Colonic mucosa (tissue), 4 donors: Measurements from ENCODE around the gene OOEP. TPM values are rescaled to one million over a fixed set of nuclear protein-coding genes. Genes with fewer than 3 reads are reported as not detected.

ENCODE experiments used
- DNase-seq: peaks from one replicate; pipeline ENCODE4 v3.0.0-alpha.2; 2020
- H3K27ac ChIP-seq: fragments of 200-600 bp; one replicate; pipeline ENCODE4 v1.8.0; 2021
- H3K27me3 ChIP-seq: fragments of 200-600 bp; one replicate; pipeline ENCODE4 v1.8.0; 2021
- H3K36me3 ChIP-seq: fragments of 200-600 bp; one replicate; pipeline ENCODE4 v1.8.0; 2021
- H3K4me1 ChIP-seq: fragments of 200-600 bp; one replicate; pipeline ENCODE4 v1.8.0; 2021; ENCODE audit warnings: mild to moderate bottlenecking
- H3K4me3 ChIP-seq: fragments of 200-600 bp; one replicate; pipeline ENCODE4 v1.8.0; 2021
- H3K9ac ChIP-seq, 2 donors: one replicate each; pipeline ENCODE4 v1.7.0; 2013; ENCODE audit warnings: control low read depth in 2 of 2, low read depth in 2 of 2, low read length in 2 of 2
- H3K9me3 ChIP-seq: fragments of 200-600 bp; one replicate; pipeline ENCODE4 v1.8.0; 2021
- CTCF ChIP-seq: fragments of 200-600 bp; IDR thresholded peaks from one replicate; pipeline ENCODE4 v1.8.0; 2022; ENCODE audit warnings: antibody characterized with exemption, mild to moderate bottlenecking
- intact Hi-C: fragments of 100-400 bp; cut with DNase I; formaldehyde crosslinking; loops from one replicate; pipeline ENCODE4 v1.14.1; 2022
- total RNA-seq, 2 donors: library from RNA; stranded (reverse); fragmentation: NEBNext Ultra II Directional in 1 of 2; extraction: Animal tissue kit (Norgen Biotek cat#: 25700) in 1 of 2; gene quantifications; one replicate each; pipeline ENCODE4 v1.2.1, GENCODE V29; 2021
- donor health status: healthy.
- donor health status: DM: no; HTN: no; CAD: no.
- donor health status: DM: no; HTN: no; CAD: no.

The OOEP gene
- total RNA-seq, 2 donors from 2014 or later = not detected

DNA sequence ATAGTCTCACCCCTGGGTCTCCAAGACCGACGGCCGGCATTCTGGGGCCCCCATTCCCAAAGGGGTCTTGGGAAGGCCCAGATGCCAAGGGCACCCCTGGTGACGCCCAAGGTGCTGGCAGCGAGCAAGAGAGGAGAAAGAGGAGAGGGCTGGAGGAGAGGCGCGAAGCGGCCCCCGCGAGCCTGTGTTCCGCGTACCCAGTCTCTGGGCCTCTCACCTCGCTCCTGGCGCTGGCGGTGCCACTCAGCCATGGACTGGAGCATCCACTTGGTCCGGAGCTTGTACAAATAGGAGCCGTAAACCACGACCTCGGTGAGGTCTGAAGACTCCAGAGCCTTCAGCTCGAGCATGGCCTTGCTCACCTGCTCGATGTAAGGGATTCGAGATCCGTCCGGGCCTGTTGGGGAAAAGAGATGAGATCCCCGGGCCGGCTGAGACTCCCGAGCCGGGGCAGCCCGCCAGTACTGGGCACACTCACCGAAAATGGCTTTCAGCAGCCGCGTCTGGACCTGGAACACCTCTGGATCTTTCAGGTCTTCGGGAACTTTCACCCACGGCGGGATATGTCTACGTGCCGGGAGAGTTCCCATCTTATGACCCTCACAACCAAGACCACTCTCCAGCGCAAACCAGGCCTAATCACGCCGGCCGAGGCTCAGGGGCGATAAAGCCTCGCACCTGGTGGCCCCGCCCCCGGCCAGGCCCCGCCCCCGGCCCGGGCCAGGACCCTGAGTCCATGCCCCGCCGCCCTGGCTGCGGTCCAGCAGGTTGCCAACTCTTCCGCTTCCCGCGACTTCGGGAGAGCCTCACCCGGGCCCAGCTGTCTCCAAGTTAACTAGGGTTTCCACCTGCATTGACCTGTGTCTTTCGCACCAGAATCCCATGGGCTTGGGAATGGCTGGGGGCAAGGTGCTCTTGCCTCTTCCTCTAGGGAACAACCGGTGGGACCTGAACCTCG lies 15.8 kb downstream of the OOEP start, which contains the start of gene DPPA5:
Gene DPPA5, minus strand, starts transcription at position 641 of the 958 bp plus-strand sequence. Its CDS starts 51 bp downstream, at position 590.
- Histone ChIP-seq H3K9ac (no peak within 1 kb of the TSS), H3K36me3 (no peaks in the 10 kb centered on the region), H3K27me3 (no peaks in the 10 kb centered on the region), H3K4me3 (no peak within 1 kb of the TSS), H3K4me1 (no peaks in the 10 kb centered on the region), H3K9me3 (no peaks in the 10 kb centered on the region), H3K27ac (no peak within 1 kb of the TSS)
- TF ChIP-seq CTCF = no peak
- intact Hi-C loops = no loop called here
- DNase-seq = no peak

DNA sequence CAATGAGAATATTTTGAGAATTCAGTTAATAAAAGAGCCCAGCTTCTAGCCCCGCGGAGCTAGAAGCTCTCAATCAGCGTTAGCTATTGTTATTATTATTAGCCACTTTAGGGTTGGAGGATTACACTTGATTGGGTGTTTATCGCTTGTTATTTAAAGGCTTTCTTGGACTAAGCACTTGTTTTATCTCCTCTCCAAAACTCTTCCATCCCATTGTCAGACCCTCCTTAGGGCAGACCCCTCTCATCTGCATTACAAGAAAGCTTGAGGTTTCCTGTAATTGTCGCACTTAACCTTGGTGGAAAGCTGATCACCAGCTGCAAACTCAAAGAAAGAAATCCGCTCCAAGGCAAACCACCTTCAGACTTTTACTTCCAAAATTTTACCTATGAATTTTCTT lies 20.4 kb downstream of the OOEP start:
- Histone ChIP-seq H3K9me3 (no peaks in the 10 kb centered on the region), H3K4me3 (no peak overlapping the region), H3K27me3 (no peaks in the 10 kb centered on the region), H3K36me3 (no peaks in the 10 kb centered on the region), H3K9ac (no peak overlapping the region), H3K27ac (no peak overlapping the region), H3K4me1 (no peaks in the 10 kb centered on the region)
- intact Hi-C loops = no loop called here
- no peak for DNase-seq
- no peak for TF ChIP-seq CTCF

DNA sequence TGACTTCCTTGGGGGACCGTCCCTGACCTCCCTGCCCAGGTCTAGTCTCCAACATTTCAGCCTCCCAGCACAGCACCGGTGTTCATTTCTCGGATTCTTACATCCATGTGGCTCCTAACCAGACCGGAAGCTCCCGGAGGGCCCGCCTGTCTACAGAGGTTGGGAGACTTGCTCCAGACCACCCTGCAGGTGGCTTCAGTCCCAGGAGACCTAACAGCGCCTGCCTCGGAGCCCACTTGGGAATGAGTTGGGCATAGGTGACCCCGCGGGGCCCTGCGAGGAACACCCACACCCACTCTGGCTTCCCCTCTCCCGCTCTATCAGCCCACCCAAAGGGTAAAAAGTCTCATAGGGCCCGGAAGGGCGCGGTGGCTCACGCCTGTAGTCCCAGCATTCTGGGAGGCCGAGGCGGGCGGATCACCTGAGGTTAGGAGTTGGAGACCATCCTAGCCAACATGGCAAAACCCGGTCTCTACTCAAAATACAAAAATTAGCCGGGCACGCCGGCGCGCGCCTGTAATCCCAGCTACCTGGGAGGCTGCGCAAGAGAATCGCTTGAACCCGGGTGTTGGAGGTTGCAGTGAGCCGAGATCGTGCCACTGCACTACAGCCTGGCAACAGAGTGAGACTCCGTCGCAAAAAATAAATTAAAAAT lies 21.0 kb downstream of the OOEP start:
- no peak overlapping the region for H3K9ac ChIP-seq
- no peak overlapping the region for H3K27ac ChIP-seq
- TF ChIP-seq CTCF = no peak
- H3K27me3 ChIP-seq = no peaks in the 10 kb centered on the region
- no peak for DNase-seq
- H3K4me3 ChIP-seq = no peak overlapping the region
- intact Hi-C loops = no loop called here
- H3K4me1 ChIP-seq = no peaks in the 10 kb centered on the region
- no peaks in the 10 kb centered on the region for H3K36me3 ChIP-seq
- no peaks in the 10 kb centered on the region for H3K9me3 ChIP-seq

GRCh38 chr6:73343164-73343563 lies 26.5 kb downstream of the OOEP start:
- intact Hi-C loops = no loop called here
- no peak for TF ChIP-seq CTCF
- Histone ChIP-seq H3K36me3 (no peaks in the 10 kb centered on the region), H3K27me3 (no peaks in the 10 kb centered on the region), H3K9me3 (no peaks in the 10 kb centered on the region), H3K4me3 (no peak overlapping the region), H3K27ac (no peak overlapping the region), H3K4me1 (no peaks in the 10 kb centered on the region), H3K9ac (no peak overlapping the region)
- DNase-seq = no peak

DNA sequence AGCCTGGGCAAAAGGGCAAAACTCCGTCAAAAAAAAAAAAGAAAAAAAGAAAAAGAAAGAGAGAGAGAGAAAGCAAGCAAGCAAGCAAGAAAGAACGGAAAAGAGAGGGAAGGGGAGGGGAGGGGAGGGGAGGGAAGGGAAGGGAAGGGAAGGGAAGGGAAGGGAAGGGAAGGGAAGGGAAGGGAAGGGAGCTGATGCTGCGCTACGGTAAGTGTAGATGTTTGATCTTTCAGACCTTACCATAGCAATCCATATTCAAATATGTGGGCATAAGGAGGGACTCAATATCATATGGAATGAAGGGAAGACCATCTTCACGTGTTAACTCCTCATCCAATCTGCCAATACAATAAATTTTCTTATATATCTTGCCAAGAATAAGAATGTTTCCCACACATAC lies 27.5 kb downstream of the OOEP start:
- Histone ChIP-seq H3K36me3 (no peaks in the 10 kb centered on the region), H3K4me3 (no peak overlapping the region), H3K27ac (no peak overlapping the region), H3K27me3 (no peaks in the 10 kb centered on the region), H3K4me1 (no peaks in the 10 kb centered on the region), H3K9me3 (no peaks in the 10 kb centered on the region), H3K9ac (no peak overlapping the region)
- intact Hi-C loops = no loop called here
- no peak for DNase-seq
- no peak for TF ChIP-seq CTCF
